Omental fat pad (tissue), 4 donors: Measurements from ENCODE around the gene LDLRAD3. TPM values are rescaled to one million over a fixed set of nuclear protein-coding genes. Genes with fewer than 3 reads are reported as not detected.

Experiments used
- ATAC-seq: fragments of 150-250 bp; one replicate; pipeline ENCODE4 v1.9.1; 2016; ENCODE audit warnings: mild to moderate bottlenecking, moderate library complexity; ENCODE audit not compliant: low FRiP score
- DNase-seq: peaks from one replicate; pipeline ENCODE4 v3.0.0-alpha.2; 2019; ENCODE audit warnings: low spot score
- CTCF ChIP-seq, 3 donors: fragments of 450-650 bp; IDR thresholded peaks; one replicate each; pipeline ENCODE4 v1.5.1; 2016 to 2017; ENCODE audit warnings: antibody characterized with exemption in 3 of 3, mild to moderate bottlenecking in 3 of 3, moderate library complexity in 2 of 3
- total RNA-seq, 4 donors: library from RNA; depleted of rRNA; stranded (reverse); fragments of >200 nt; gene quantifications; one replicate each; pipeline ENCODE4 v1.1.0, GENCODE V29; 2016

LDLRAD3 gene
- total RNA-seq, 4 donors from 2014 or later: 15.6 to 70.2 (median 25.7) TPM

- DNase-seq (no peak), ATAC-seq (no peak)
- TF ChIP-seq CTCF (IDR thresholded peaks at IDR 0.05): no peak
These were observed 123.0 kb downstream of the LDLRAD3 start for GRCh38 chr11:36066891-36067290.

GRCh38 chr11:36069576-36070212 is 125.8 kb downstream of the LDLRAD3 start:
- DNase-seq: no peak
- no peak for TF ChIP-seq CTCF (IDR thresholded peaks at IDR 0.05)
- no peak for ATAC-seq

- DNase-seq (no peak), ATAC-seq (no peak)
- no peak for TF ChIP-seq CTCF (IDR thresholded peaks at IDR 0.05)
These were observed 126.5 kb downstream of the LDLRAD3 start for GRCh38 chr11:36070213-36070953.

GRCh38 chr11:36070954-36071330 is 127.1 kb downstream of the LDLRAD3 start:
- no peak for ATAC-seq
- no peak for TF ChIP-seq CTCF (IDR thresholded peaks at IDR 0.05)

GRCh38 chr11:36071917-36072500 is 128.1 kb downstream of the LDLRAD3 start:
- ATAC-seq: no peak
- TF ChIP-seq CTCF (IDR thresholded peaks at IDR 0.05): no peak
- no peak for DNase-seq

More at GRCh38 chr11:36070954-36071330, 127.1 kb downstream of the LDLRAD3 start:
- DNase-seq: no peak

- no peak for DNase-seq
These were observed 129.7 kb downstream of the LDLRAD3 start for GRCh38 chr11:36073411-36074203.

More at GRCh38 chr11:36073411-36074203, 129.7 kb downstream of the LDLRAD3 start:
- no peak for ATAC-seq
- no peak for TF ChIP-seq CTCF (IDR thresholded peaks at IDR 0.05)
